ENCODE results near the gene SF1. TPM values are rescaled to one million over a fixed set of nuclear protein-coding genes. Genes with fewer than 3 reads are reported as not detected.

SF1 gene
- total and polyA plus RNA-seq, 9 of the 15 experiments (the other 6 are each of a cell fraction or from before 2014, with no cell fraction given), result 13.1 to 334 (median 111) TPM

DNA sequence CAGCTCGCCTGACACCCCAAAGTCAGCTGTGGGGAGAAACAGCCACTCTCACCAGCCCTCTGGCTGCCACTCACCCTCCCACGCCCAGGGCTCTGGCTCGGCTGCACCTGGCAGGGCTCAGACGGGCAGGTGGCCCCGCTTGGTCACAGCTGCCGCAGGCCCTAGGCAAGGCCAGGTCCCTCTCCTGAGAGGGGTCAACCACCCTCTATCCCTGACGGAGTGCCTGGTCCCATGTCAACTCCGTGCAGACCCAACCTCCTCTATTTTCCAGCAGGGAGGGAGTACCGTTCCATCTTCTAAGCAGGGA is 22.8 kb upstream of the SF1 start:
- no peak for ATAC-seq

More for the DNA sequence above, 22.8 kb upstream of the SF1 start:
- DNase-seq (ENCODE audit: extremely low read depth in 1 of 4, low spot score in 3 of 4) (no peak), FAIRE-seq (no peak)
- no peak overlapping the region for H3K27ac ChIP-seq (ENCODE audit: extremely low read depth, low read depth, low read length)
- H4K20me1 ChIP-seq (replicated peaks; ENCODE audit: control insufficient read depth, insufficient read depth, low read length), result no peaks in the 10 kb centered on the region
- intact Hi-C loops (cut with micrococcal nuclease) (loop anchor here (5.0 kb wide), 1 partner anchor 41 kb away; the partner anchor contains the start of gene CDC42BPG), in situ Hi-C loops (cut with MboI) (no loop called here)
- TF ChIP-seq, protein P1, sequence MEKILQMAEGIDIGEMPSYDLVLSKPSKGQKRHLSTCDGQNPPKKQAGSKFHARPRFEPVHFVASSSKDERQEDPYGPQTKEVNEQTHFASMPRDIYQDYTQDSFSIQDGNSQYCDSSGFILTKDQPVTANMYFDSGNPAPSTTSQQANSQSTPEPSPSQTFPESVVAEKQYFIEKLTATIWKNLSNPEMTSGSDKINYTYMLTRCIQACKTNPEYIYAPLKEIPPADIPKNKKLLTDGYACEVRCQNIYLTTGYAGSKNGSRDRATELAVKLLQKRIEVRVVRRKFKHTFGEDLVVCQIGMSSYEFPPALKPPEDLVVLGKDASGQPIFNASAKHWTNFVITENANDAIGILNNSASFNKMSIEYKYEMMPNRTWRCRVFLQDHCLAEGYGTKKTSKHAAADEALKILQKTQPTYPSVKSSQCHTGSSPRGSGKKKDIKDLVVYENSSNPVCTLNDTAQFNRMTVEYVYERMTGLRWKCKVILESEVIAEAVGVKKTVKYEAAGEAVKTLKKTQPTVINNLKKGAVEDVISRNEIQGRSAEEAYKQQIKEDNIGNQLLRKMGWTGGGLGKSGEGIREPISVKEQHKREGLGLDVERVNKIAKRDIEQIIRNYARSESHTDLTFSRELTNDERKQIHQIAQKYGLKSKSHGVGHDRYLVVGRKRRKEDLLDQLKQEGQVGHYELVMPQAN (IDR thresholded peaks at IDR 0.05; ENCODE audit: borderline replicate concordance), result no peak
- TF ChIP-seq ZBTB8A (IDR thresholded peaks at IDR 0.05; ENCODE audit: partially characterized antibody) (no peak), U2AF2 (optimal IDR thresholded peaks at IDR 0.05; ENCODE audit: low read depth, low read length) (no peak), NCOR1 (IDR thresholded peaks at IDR 0.05) (no peak), ATF7 (IDR thresholded peaks at IDR 0.05) (no peak)
- H3K4me2 ChIP-seq (ENCODE audit: insufficient read depth, low read length), result no peak overlapping the region
- no peak overlapping the region for H3K4me3 ChIP-seq
- no peaks in the 10 kb centered on the region for H3K9me3 ChIP-seq (replicated peaks; ENCODE audit: control insufficient read depth, insufficient read depth, low read depth, low read length)
- ChIA-PET CTCF (ENCODE audit: low intra/inter-chr PET ratio) (interaction anchor here (0.6 kb wide), 1 partner anchor 89 kb away, joined by 3 read pairs; no protein-coding TSS in a partner anchor), POLR2A (interaction anchor here (0.7 to 1.6 kb wide), 4 partner anchors 19 to 632 kb away, joined by 3 to 5 read pairs (median 3); partner anchors contain the start of gene SF1)
- peaks cover 23% of the 10 kb centered on the region; the same call in 2 of the 3 replicates for H3K36me3 ChIP-seq (ENCODE audit: control insufficient read depth, insufficient read depth, low read length)
- BruUV-seq (replicated peaks), result no TSS peak
- no peaks in the 10 kb centered on the region for H3K79me2 ChIP-seq (ENCODE audit: control insufficient read depth, insufficient read depth, low read length)
- peak overlapping the region in 1 of 2 experiments; percentile 85; a peak in 2 of 4 replicates for H3K9ac ChIP-seq (ENCODE audit: insufficient read depth in 1 of 2, low read depth in 2 of 2, low read length in 2 of 2)
- peaks cover 30 to 77% of the 10 kb centered on the region in 2 experiments for H3K4me1 ChIP-seq (replicated peaks in 1 of 2; ENCODE audit: control insufficient read depth in 2 of 2, insufficient read depth in 2 of 2, low read length in 2 of 2)
- H3K9me1 ChIP-seq (ENCODE audit: control insufficient read depth, insufficient read depth, low read length), result no peaks in the 10 kb centered on the region
- 78% methylated on average over 9 of the region's 9 CpGs for WGBS (ENCODE audit: insufficient coverage, low coverage, missing lambda C conversion rate)
- H2AFZ ChIP-seq (ENCODE audit: low read depth, low read length), result no peak overlapping the region
- H3K27me3 ChIP-seq (ENCODE audit: control insufficient read depth in 2 of 2, insufficient read depth in 2 of 2, low read length in 2 of 2), result no peaks in the 10 kb centered on the region

Data from K562 (cell line).